GM12878 (cell line): ENCODE results near the gene TMEM94. TPM values are rescaled to one million over a fixed set of nuclear protein-coding genes. Genes with fewer than 3 reads are reported as not detected.

Experiments used
- ATF7 ChIP-seq: fragments of 450-650 bp; IDR thresholded peaks from 2 replicates; pipeline ENCODE4 v1.6.1; 2016; ENCODE audit warnings: low read depth, mild to moderate bottlenecking
- BHLHE40 ChIP-seq, 2 experiments: fragments of 450-650 bp in 1 of 2; IDR thresholded peaks; 2 replicates each; pipeline ENCODE4 v1.6.1; 2011 to 2017; ENCODE audit warnings: low read depth in 2 of 2, borderline replicate concordance in 1 of 2, improper control_type of control experiment in 1 of 2, low read length in 1 of 2, mild to moderate bottlenecking in 1 of 2
- CHD4 ChIP-seq: fragments of 200-600 bp; sonication (generic); IDR thresholded peaks from 2 replicates; pipeline ENCODE4 v1.6.1; 2016; ENCODE audit warnings: mild to moderate bottlenecking
- CREM ChIP-seq: IDR thresholded peaks from 2 replicates; pipeline ENCODE4 v1.6.1; 2014; ENCODE audit warnings: antibody characterized with exemption, low read depth
- DPF2 ChIP-seq: fragments of 450-650 bp; IDR thresholded peaks from 2 replicates; pipeline ENCODE4 v1.6.1; 2017; ENCODE audit warnings: mild to moderate bottlenecking
- EED ChIP-seq: sonication (generic); IDR thresholded peaks from 2 replicates; pipeline ENCODE4 v1.6.1; 2016; ENCODE audit warnings: antibody characterized with exemption, low read depth
- FOXM1 ChIP-seq: IDR thresholded peaks from 2 replicates; pipeline ENCODE4 v1.6.1; 2012; ENCODE audit warnings: low read depth, mild to moderate bottlenecking, inconsistent platforms, low read length, moderate library complexity
- IKZF1 ChIP-seq: fragments of 450-650 bp; conservative IDR thresholded peaks from 2 replicates; pipeline ENCODE4 v1.6.1; 2017; ENCODE audit warnings: antibody characterized with exemption, mild to moderate bottlenecking
- IKZF2 ChIP-seq, 2 experiments: fragments of 450-650 bp; IDR thresholded peaks; 2 replicates each; pipeline ENCODE4 v1.6.1; 2017; ENCODE audit warnings: mild to moderate bottlenecking in 2 of 2, moderate library complexity in 2 of 2
- MEF2B ChIP-seq: fragments of 450-650 bp; IDR thresholded peaks from 2 replicates; pipeline ENCODE4 v1.6.1; 2018; ENCODE audit warnings: mild to moderate bottlenecking, moderate library complexity; ENCODE audit not compliant: partially characterized antibody, poor library complexity, severe bottlenecking
- MTA3 ChIP-seq: IDR thresholded peaks from 2 replicates; pipeline ENCODE4 v1.6.1; 2012; ENCODE audit warnings: low read length, inconsistent platforms, borderline replicate concordance
- NBN ChIP-seq: fragments of 450-650 bp; IDR thresholded peaks from 2 replicates; pipeline ENCODE4 v1.6.1; 2016
- PML ChIP-seq: IDR thresholded peaks from 2 replicates; pipeline ENCODE4 v1.6.1; 2012; ENCODE audit warnings: low read length, inconsistent platforms
- RAD21 ChIP-seq: IDR thresholded peaks from 2 replicates; pipeline ENCODE4 v1.6.1; 2011; ENCODE audit warnings: mild to moderate bottlenecking, low read depth, low read length, moderate library complexity; ENCODE audit not compliant: insufficient read depth
- RB1 ChIP-seq: fragments of 450-650 bp; formaldehyde crosslinking; IDR thresholded peaks from 2 replicates; pipeline ENCODE4 v1.6.1; 2017; ENCODE audit warnings: mild to moderate bottlenecking, borderline replicate concordance
- RCOR1 ChIP-seq: conservative IDR thresholded peaks from 2 replicates; pipeline ENCODE4 v1.6.1; 2012; ENCODE audit warnings: low read depth, low read length, improper control_type of control experiment
- RELA ChIP-seq: fragments of 450-650 bp; IDR thresholded peaks from 2 replicates; pipeline ENCODE4 v1.8.0; 2014; ENCODE audit warnings: borderline replicate concordance; ENCODE audit not compliant: partially characterized antibody
- SIN3A ChIP-seq: IDR thresholded peaks from 2 replicates; pipeline ENCODE4 v1.6.1; 2012; ENCODE audit warnings: low read depth, low read length, improper control_type of control experiment
- SMAD1 ChIP-seq: fragments of 450-650 bp; IDR thresholded peaks from 2 replicates; pipeline ENCODE4 v1.6.1; 2018; ENCODE audit warnings: mild to moderate bottlenecking, low read depth; ENCODE audit not compliant: partially characterized antibody
- SMC3 ChIP-seq: IDR thresholded peaks from 2 replicates; pipeline ENCODE4 v1.6.1; 2011; ENCODE audit warnings: low read length, improper control_type of control experiment, borderline replicate concordance
- SRF ChIP-seq, 2 experiments: IDR thresholded peaks; 2 replicates each; pipeline ENCODE4 v1.6.1; 2011; ENCODE audit warnings: low read depth in 2 of 2, low read length in 2 of 2, mild to moderate bottlenecking in 1 of 2, moderate library complexity in 1 of 2
- WRNIP1 ChIP-seq: IDR thresholded peaks from 2 replicates; pipeline ENCODE4 v1.6.1; 2011; ENCODE audit warnings: low read depth, low read length, improper control_type of control experiment, borderline replicate concordance
- YY1 ChIP-seq: IDR thresholded peaks from 2 replicates; pipeline ENCODE4 v1.6.1; 2011; ENCODE audit warnings: low read depth, mild to moderate bottlenecking, low read length
- ZNF207 ChIP-seq: fragments of 450-650 bp; IDR thresholded peaks from 2 replicates; pipeline ENCODE4 v1.6.1; 2014; ENCODE audit warnings: antibody characterized with exemption, mild to moderate bottlenecking, borderline replicate concordance
- ZNF24 ChIP-seq: fragments of 450-650 bp; IDR thresholded peaks from 2 replicates; pipeline ENCODE4 v1.6.1; 2017; ENCODE audit warnings: antibody characterized with exemption, mild to moderate bottlenecking
- ZNF274 ChIP-seq: IDR thresholded peaks from one replicate; pipeline ENCODE4 v1.8.0; 2011; ENCODE audit not compliant: insufficient read length, insufficient read depth
- ZNF384 ChIP-seq: IDR thresholded peaks from 2 replicates; pipeline ENCODE4 v1.6.1; 2012; ENCODE audit warnings: low read depth, mild to moderate bottlenecking, low read length, improper control_type of control experiment, borderline replicate concordance
- ZNF622 ChIP-seq: fragments of 450-650 bp; IDR thresholded peaks from 2 replicates; pipeline ENCODE4 v1.6.1; 2017; ENCODE audit warnings: mild to moderate bottlenecking, inconsistent platforms
- polyA plus RNA-seq, 11 experiments: library from polyadenylated mRNA; depleted of rRNA in 4 of 11; unstranded in 6 of 11; stranded (reverse) in 5 of 11; fragments of >200 nt; fragmentation: Nextera tagmentation in 4 of 11; fragmentation: Illumina TruSeq in 1 of 11; extraction: Ambion mirVana in 4 of 11; extraction: Trizol in 1 of 11; gene quantifications; 1 replicate in 1 of 11; 2 replicates in 10 of 11; pipeline versions ENCODE4 v1.2.1 to v1.2.3, GENCODE V29; 2011 to 2016; ENCODE audit warnings: inconsistent platforms in 2 of 11, missing spikeins in 2 of 11, low read depth in 1 of 11
- total RNA-seq, 4 experiments: library from RNA; depleted of rRNA in 3 of 4; stranded (reverse); fragments of >200 nt in 3 of 4; fragmentation: Illumina TruSeq in 1 of 4; extraction: Trizol in 1 of 4; gene quantifications; 2 replicates each; pipeline versions ENCODE4 v1.2.1 to v1.2.3, GENCODE V29; 2013 to 2021
- TF ChIP-seq, protein P1 (sequence below): fragments of 450-650 bp; IDR thresholded peaks from 2 replicates; pipeline ENCODE4 v1.6.1; 2017; ENCODE audit warnings: mild to moderate bottlenecking, low read depth, inconsistent platforms; ENCODE audit not compliant: poor library complexity, severe bottlenecking

The TMEM94 gene
- total and polyA plus RNA-seq, 10 of the 15 experiments (the other 5 are each of a cell fraction or from before 2014, with no cell fraction given), result 0.31 to 70.7 (median 24.4) TPM

DNA sequence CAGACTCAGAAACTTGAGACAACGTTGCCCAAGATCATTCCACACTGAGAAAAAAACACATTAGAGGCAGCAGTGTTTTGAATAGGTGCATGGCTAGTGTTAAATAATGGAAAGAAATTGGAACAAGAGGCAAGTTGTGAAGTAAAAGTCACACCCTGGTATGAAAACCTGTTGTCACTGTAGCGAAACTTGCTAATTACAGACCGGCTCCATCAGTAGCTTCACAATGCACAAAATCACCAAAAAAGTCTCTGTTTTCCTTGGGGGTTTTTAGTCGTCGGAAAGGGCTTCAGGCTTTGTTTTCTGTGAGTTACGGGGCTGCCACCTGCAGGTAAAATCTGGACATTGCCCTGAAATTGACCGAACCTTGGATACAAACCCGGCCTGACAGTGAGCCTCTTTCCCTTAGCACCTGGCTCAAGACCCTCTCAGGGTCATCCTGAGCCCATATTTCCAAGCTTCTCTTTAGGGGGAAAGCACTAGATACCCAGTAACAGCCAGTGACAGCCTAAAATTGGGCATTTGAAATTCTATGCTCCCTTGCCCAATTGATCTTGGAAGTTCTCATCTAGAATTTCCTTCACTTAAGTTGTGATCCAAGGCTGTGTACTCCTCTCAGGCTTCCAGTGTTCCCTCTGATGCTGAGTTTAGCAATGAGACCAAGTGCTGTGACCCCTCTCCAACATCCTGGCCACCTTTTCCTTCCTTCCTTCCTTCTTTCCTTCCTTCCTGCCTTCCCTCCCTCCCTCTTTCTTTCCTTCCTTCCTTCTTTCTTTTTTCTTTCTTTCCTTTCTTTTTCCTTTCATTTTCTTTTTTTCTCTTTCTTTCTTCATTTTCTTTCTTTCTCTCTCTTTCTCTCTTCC, 43.7 kb upstream of the TMEM94 start (continued):
- TF ChIP-seq ZNF384, result 0 out of 2 replicates have a peak, but pooled peaks have one; percentile 9
- peak; percentile 57; the same call in 1 of the 2 replicates for TF ChIP-seq DPF2
- TF ChIP-seq YY1, result peak; percentile 60
- peak; percentile 72 for TF ChIP-seq FOXM1
- no peak for TF ChIP-seq CREM
- TF ChIP-seq IKZF1, result peak; percentile 70
- no peak for TF ChIP-seq ZNF622
- TF ChIP-seq RB1, result 0 out of 2 replicates have a peak, but pooled peaks have one; percentile 37
- no peak for TF ChIP-seq SIN3A
- TF ChIP-seq WRNIP1, result 0 out of 2 replicates have a peak, but pooled peaks have one; percentile 47
- TF ChIP-seq, protein P1, sequence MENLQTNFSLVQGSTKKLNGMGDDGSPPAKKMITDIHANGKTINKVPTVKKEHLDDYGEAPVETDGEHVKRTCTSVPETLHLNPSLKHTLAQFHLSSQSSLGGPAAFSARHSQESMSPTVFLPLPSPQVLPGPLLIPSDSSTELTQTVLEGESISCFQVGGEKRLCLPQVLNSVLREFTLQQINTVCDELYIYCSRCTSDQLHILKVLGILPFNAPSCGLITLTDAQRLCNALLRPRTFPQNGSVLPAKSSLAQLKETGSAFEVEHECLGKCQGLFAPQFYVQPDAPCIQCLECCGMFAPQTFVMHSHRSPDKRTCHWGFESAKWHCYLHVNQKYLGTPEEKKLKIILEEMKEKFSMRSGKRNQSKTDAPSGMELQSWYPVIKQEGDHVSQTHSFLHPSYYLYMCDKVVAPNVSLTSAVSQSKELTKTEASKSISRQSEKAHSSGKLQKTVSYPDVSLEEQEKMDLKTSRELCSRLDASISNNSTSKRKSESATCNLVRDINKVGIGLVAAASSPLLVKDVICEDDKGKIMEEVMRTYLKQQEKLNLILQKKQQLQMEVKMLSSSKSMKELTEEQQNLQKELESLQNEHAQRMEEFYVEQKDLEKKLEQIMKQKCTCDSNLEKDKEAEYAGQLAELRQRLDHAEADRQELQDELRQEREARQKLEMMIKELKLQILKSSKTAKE, result peak; percentile 63
- TF ChIP-seq MTA3, result no peak
- peak; percentile 24 to 41; a peak in 2 of 4 replicates for TF ChIP-seq BHLHE40 (IDR thresholded peaks at IDR 0.05; ENCODE audit: borderline replicate concordance in 1 of 2, low read depth in 2 of 2, low read length in 1 of 2)
- peak; percentile 36 for TF ChIP-seq MEF2B
- TF ChIP-seq ATF7, result peak; percentile 39
- TF ChIP-seq IKZF2 (IDR thresholded peaks at IDR 0.05), result peak; percentile 31 to 66; a peak in 2 of 4 replicates
- TF ChIP-seq SRF (IDR thresholded peaks at IDR 0.05; ENCODE audit: low read depth in 2 of 2, low read length in 2 of 2), result 0 out of 4 replicates have a peak, but pooled peaks of 1 of the 2 experiments have one; percentile 8
- peak; percentile 44 for TF ChIP-seq NBN
- peak; percentile 94 for TF ChIP-seq RAD21
- TF ChIP-seq ZNF24, result 0 out of 2 replicates have a peak, but pooled peaks have one; percentile 26
- TF ChIP-seq ZNF274, result no peak
- TF ChIP-seq RELA, result no peak
- 0 out of 2 replicates have a peak, but pooled peaks have one; percentile 79 for TF ChIP-seq ZNF207
- no peak for TF ChIP-seq PML
- no peak for TF ChIP-seq CHD4
- peak; percentile 27; the same call in 1 of the 2 replicates for TF ChIP-seq EED
- 0 out of 2 replicates have a peak, but pooled peaks have one; percentile 44 for TF ChIP-seq RCOR1
- TF ChIP-seq SMAD1, result no peak
- peak; percentile 89 for TF ChIP-seq SMC3
